ENCODE results near the gene POMT2. TPM values are rescaled to one million over a fixed set of nuclear protein-coding genes. Genes with fewer than 3 reads are reported as not detected.

Gene POMT2
- polyA plus RNA-seq, 1 of the 3 experiments (the other 2 are of a cell fraction) = 19.9 TPM

DNA sequence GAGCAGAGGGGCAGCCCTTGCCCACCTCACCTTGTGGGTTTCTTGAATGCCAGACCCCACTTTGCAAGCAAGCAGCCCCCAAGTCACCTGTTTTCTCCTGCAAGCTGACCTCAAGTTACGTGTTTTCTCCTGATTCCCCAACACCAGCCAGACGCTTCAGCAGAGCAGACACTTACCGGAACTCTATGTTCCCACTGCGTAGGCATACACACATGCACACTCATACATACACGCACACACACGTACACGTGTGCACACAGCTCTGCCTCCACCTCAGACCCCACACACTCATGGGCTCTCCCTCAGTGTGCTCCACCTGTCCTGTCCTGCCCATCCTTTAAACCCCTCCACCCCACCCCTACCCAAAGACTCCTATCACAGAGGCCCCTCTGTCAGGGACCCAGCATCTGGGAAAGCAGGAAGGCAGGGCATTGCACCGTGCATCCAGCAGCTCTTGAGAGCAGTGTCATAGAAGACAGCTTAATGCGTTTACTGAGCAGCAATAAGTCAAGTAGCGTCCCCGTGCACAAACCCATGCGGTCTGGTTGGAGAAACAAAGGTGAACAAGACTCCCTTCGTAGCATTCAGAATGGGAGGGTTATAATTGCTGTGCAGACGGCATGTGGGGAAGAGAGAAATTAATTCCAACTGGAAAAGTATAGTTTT lies 94.7 kb downstream of the POMT2 start (continued):
- TF ChIP-seq, protein P1, sequence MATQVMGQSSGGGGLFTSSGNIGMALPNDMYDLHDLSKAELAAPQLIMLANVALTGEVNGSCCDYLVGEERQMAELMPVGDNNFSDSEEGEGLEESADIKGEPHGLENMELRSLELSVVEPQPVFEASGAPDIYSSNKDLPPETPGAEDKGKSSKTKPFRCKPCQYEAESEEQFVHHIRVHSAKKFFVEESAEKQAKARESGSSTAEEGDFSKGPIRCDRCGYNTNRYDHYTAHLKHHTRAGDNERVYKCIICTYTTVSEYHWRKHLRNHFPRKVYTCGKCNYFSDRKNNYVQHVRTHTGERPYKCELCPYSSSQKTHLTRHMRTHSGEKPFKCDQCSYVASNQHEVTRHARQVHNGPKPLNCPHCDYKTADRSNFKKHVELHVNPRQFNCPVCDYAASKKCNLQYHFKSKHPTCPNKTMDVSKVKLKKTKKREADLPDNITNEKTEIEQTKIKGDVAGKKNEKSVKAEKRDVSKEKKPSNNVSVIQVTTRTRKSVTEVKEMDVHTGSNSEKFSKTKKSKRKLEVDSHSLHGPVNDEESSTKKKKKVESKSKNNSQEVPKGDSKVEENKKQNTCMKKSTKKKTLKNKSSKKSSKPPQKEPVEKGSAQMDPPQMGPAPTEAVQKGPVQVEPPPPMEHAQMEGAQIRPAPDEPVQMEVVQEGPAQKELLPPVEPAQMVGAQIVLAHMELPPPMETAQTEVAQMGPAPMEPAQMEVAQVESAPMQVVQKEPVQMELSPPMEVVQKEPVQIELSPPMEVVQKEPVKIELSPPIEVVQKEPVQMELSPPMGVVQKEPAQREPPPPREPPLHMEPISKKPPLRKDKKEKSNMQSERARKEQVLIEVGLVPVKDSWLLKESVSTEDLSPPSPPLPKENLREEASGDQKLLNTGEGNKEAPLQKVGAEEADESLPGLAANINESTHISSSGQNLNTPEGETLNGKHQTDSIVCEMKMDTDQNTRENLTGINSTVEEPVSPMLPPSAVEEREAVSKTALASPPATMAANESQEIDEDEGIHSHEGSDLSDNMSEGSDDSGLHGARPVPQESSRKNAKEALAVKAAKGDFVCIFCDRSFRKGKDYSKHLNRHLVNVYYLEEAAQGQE (IDR thresholded peaks at IDR 0.05; ENCODE audit: low read depth, low read length) = no peak
- TF ChIP-seq FOSL2 (IDR thresholded peaks at IDR 0.05; ENCODE audit: borderline replicate concordance, low read depth) (no peak), SMC3 (IDR thresholded peaks at IDR 0.05; ENCODE audit: low read depth, low read length) (no peak), JUND (IDR thresholded peaks at IDR 0.05) (no peak)
- TF ChIP-seq, protein P2, sequence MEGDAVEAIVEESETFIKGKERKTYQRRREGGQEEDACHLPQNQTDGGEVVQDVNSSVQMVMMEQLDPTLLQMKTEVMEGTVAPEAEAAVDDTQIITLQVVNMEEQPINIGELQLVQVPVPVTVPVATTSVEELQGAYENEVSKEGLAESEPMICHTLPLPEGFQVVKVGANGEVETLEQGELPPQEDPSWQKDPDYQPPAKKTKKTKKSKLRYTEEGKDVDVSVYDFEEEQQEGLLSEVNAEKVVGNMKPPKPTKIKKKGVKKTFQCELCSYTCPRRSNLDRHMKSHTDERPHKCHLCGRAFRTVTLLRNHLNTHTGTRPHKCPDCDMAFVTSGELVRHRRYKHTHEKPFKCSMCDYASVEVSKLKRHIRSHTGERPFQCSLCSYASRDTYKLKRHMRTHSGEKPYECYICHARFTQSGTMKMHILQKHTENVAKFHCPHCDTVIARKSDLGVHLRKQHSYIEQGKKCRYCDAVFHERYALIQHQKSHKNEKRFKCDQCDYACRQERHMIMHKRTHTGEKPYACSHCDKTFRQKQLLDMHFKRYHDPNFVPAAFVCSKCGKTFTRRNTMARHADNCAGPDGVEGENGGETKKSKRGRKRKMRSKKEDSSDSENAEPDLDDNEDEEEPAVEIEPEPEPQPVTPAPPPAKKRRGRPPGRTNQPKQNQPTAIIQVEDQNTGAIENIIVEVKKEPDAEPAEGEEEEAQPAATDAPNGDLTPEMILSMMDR (IDR thresholded peaks at IDR 0.05) = no peak

DNA sequence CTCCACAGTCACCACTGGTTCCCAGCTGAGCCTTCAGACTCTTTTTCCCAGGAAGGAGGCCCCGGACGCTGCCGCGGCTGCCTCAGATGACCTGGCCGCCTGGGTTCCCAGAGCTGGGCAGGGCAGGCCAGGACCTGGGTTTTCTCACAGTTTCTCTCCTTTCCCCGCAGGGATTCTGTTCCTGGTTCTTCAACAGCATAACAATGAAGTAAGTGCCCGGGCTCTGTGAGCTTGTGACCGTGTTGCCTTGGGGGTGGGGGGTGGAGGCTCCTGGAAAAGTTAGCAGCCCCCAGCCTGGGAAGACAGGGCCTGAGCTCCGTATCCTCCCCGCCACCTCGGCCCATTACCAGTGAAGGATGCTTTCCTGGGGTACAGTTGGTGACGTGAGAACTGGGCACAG lies 95.4 kb downstream of the POMT2 start:
- CTCF ChIA-PET = interaction anchor here (0.6 to 3.5 kb wide), 2 partner anchors 12 to 85 kb away, joined by 3 to 15 read pairs; no protein-coding TSS in a partner anchor
- POLR2A ChIA-PET = no interaction called here

More for the DNA sequence above, 95.4 kb downstream of the POMT2 start:
- H3K9ac ChIP-seq = no peak overlapping the region
- 72% methylated on average over 11 of the region's 12 CpGs for WGBS (ENCODE audit: low lambda C conversion rate)
- H3K36me3 ChIP-seq (replicated peaks in 1 of 2; ENCODE audit: control insufficient read depth in 1 of 2, insufficient read depth in 2 of 2, low read length in 1 of 2) = no peaks in the 10 kb centered on the region
- H3K9me2 ChIP-seq = no peaks in the 10 kb centered on the region
- H2AFZ ChIP-seq (ENCODE audit: low read depth) = no peak overlapping the region
- H3K4me1 ChIP-seq (ENCODE audit: control insufficient read depth in 1 of 2, insufficient read depth in 2 of 2, low read depth in 1 of 2, low read length in 1 of 2) = no peaks in the 10 kb centered on the region
- TF ChIP-seq TCF12 (IDR thresholded peaks at IDR 0.05) = no peak
- TF ChIP-seq FOXM1 (IDR thresholded peaks at IDR 0.05; ENCODE audit: low read depth) = no peak
- TF ChIP-seq NFIC (IDR thresholded peaks at IDR 0.05; ENCODE audit: borderline replicate concordance) = no peak
- no peak for TF ChIP-seq JUND (IDR thresholded peaks at IDR 0.05)
- TF ChIP-seq YY1 (IDR thresholded peaks at IDR 0.05; ENCODE audit: low read depth) = no peak
- no peak for TF ChIP-seq POLR2AphosphoS5 (IDR thresholded peaks at IDR 0.05; ENCODE audit: low read depth, low read length)
- no peaks in the 10 kb centered on the region for H3K9me3 ChIP-seq
- no peak overlapping the region for H3K27ac ChIP-seq (ENCODE audit: low read depth in 2 of 2, low read length in 1 of 2)
- no peak overlapping the region for H3K4me2 ChIP-seq
- no peaks in the 10 kb centered on the region for H3F3A ChIP-seq (replicated peaks; ENCODE audit: insufficient read depth)
- H3K27me3 ChIP-seq (ENCODE audit: insufficient read depth) = peaks cover 6% of the 10 kb centered on the region; the same call in 1 of the 2 replicates
- H3K4me3 ChIP-seq (ENCODE audit: low read depth in 2 of 2, low read length in 1 of 2) = no peak overlapping the region
- H3K79me2 ChIP-seq (ENCODE audit: insufficient read depth) = no peaks in the 10 kb centered on the region
- DNase-seq = no peak
- no peaks in the 10 kb centered on the region for H4K20me1 ChIP-seq (ENCODE audit: insufficient read depth)

Small RNA genes within 50 kb of the gene (small RNA-seq; reads per million reads assigned to genes)
- gene MIR1260A = 0 reads per million in 7 experiments

Other genes starting within 250 kb of the POMT2 start
- 6.5 and 9.6 TPM in 2 replicates for gene CIPC, start 222.6 kb downstream of the POMT2 start, polyA plus RNA-seq (2012; rRNA removed)
- 0.03 TPM in 1 of 2 replicates, not detected in the other for gene ZDHHC22, start 179.1 kb downstream of the POMT2 start, polyA plus RNA-seq (2012; rRNA removed)
- gene TMEM63C, start 139.1 kb downstream of the POMT2 start, polyA plus RNA-seq (2012; rRNA removed) = 0.25 and 0.52 TPM in 2 replicates
- not detected in 2 replicates for gene NGB, start 49.7 kb downstream of the POMT2 start, polyA plus RNA-seq (2012; rRNA removed)
- 43.1 and 53.7 TPM in 2 replicates for gene GSTZ1, start 153 bp upstream of the POMT2 start, polyA plus RNA-seq (2012; rRNA removed)
- gene TMED8, start 56.2 kb upstream of the POMT2 start, polyA plus RNA-seq (2012; rRNA removed) = 2.3 and 3.2 TPM in 2 replicates
- 1.7 and 3.0 TPM in 2 replicates for gene SAMD15, start 56.5 kb upstream of the POMT2 start, polyA plus RNA-seq (2012; rRNA removed)
- 0.21 and 0.37 TPM in 2 replicates for gene NOXRED1, start 102.6 kb upstream of the POMT2 start, polyA plus RNA-seq (2012; rRNA removed)
- gene VIPAS39, start 136.7 kb upstream of the POMT2 start, polyA plus RNA-seq (2012; rRNA removed) = 20.8 and 29.2 TPM in 2 replicates
- 366 and 439 TPM in 2 replicates for gene AHSA1, start 137.2 kb upstream of the POMT2 start, polyA plus RNA-seq (2012; rRNA removed)
- 0.08 and 0.20 TPM in 2 replicates for gene ISM2, start 177.9 kb upstream of the POMT2 start, polyA plus RNA-seq (2012; rRNA removed)

Data from SK-N-SH (cell line).